Heart left ventricle (tissue), 16 donors: Measurements from ENCODE around the gene MARCHF3. TPM values are rescaled to one million over a fixed set of nuclear protein-coding genes. Genes with fewer than 3 reads are reported as not detected.
A peak's percentile ranks its signal among the peaks of the same experiment; 100 is the strongest.
"Not testable (repeated sequence)": the region's sequence is repeated elsewhere in the genome, so short reads cannot be mapped to it uniquely, and the experiment has no call there.

Experiments used
- ATAC-seq, 4 donors: fragments of 200-7000 bp; cut with Tn5 transposase; one replicate each; pipeline ENCODE4 v1.9.1; 2020 to 2022; ENCODE audit warnings: moderate library complexity in 4 of 4, mild to moderate bottlenecking in 3 of 4, moderate number of reproducible peaks in 1 of 4
- DNase-seq, 5 donors: peaks; one replicate each; pipeline ENCODE4 v3.0.0-alpha.2; 2020
- H3K27ac ChIP-seq, 12 donors: fragments of 200-600 bp; sonication (generic) in 4 of 12; one replicate each; pipeline versions ENCODE4 v1.5.0 to v1.8.0; 2016 to 2022; ENCODE audit warnings: mild to moderate bottlenecking in 2 of 12
- H3K27me3 ChIP-seq, 9 donors: fragments of 200-600 bp; sonication (generic) in 2 of 9; one replicate each; pipeline versions ENCODE4 v1.5.1 to v1.8.0; 2016 to 2022; ENCODE audit warnings: mild to moderate bottlenecking in 3 of 9
- H3K36me3 ChIP-seq, 9 donors: fragments of 200-600 bp; sonication (generic) in 2 of 9; one replicate each; pipeline versions ENCODE4 v1.5.0 to v1.8.0; 2018 to 2022; ENCODE audit warnings: mild to moderate bottlenecking in 2 of 9
- H3K4me1 ChIP-seq, 12 donors: fragments of 200-600 bp; sonication (generic) in 4 of 12; one replicate each; pipeline versions ENCODE4 v1.5.0 to v1.8.0; 2016 to 2022; ENCODE audit warnings: mild to moderate bottlenecking in 3 of 12
- H3K4me3 ChIP-seq, 12 donors: fragments of 200-600 bp; sonication (generic) in 4 of 12; one replicate each; pipeline versions ENCODE4 v1.5.0 to v1.8.0; 2017 to 2022; ENCODE audit warnings: mild to moderate bottlenecking in 9 of 12, moderate library complexity in 4 of 12
- H3K9me3 ChIP-seq, 12 donors: fragments of 200-600 bp; sonication (generic) in 4 of 12; one replicate each; pipeline versions ENCODE4 v1.5.0 to v1.8.0; 2016 to 2022; ENCODE audit warnings: mild to moderate bottlenecking in 1 of 12
- CTCF ChIP-seq, 12 donors: fragments of 200-600 bp; sonication (generic) in 4 of 12; IDR thresholded peaks; one replicate each; pipeline versions ENCODE4 v1.5.0 to v1.8.0; 2018 to 2022; ENCODE audit warnings: antibody characterized with exemption in 12 of 12, mild to moderate bottlenecking in 5 of 12
- POLR2A ChIP-seq, 2 donors: fragments of 450-650 bp; IDR thresholded peaks; one replicate each; pipeline ENCODE4 v1.6.1; 2017; ENCODE audit warnings: antibody characterized with exemption in 2 of 2, mild to moderate bottlenecking in 2 of 2, moderate library complexity in 2 of 2
- WGBS, 4 donors: extraction: QIAGEN DNeasy Blood & Tissue Kit in 2 of 4; methylation state at CpG; one replicate each; pipeline versions ENCODE4 v1.1.5 to v1.1.7; 2013 to 2018; 5-methylcytosine and 5-hydroxymethylcytosine counted together
- intact Hi-C, 10 donors: fragments of 100-400 bp; cut with DNase I; formaldehyde crosslinking; loops; one replicate each; pipeline versions ENCODE4 v1.11.1 to v1.14.2; 2022
- polyA plus RNA-seq, 2 donors: library from polyadenylated mRNA; stranded (reverse); fragments of 200-250 nt; gene quantifications; one replicate each; pipeline ENCODE4 v1.2.3, GENCODE V29; 2013
- total RNA-seq, 9 donors: library from RNA; depleted of rRNA in 2 of 9; stranded (reverse); fragments of >200 nt in 2 of 9; fragmentation: NEBNext Ultra II Directional in 3 of 9; extraction: Animal tissue kit (Norgen Biotek cat#: 25700) in 3 of 9; gene quantifications; one replicate each; pipeline versions ENCODE4 v1.1.0 to v1.2.4, GENCODE V29; 2016 to 2023
- donor health status: ischemic (EF 13 %, LVEDD 7.1; RV severe dilation, severe dysfunction).
- donor health status: healthy with polysubstance abuse.
- donor health status: DM: no; HTN: yes; CAD: no.
- donor health status: DM: no; HTN: no; CAD: no.
- donor health status: ischemic (EF 25% LVEDD 6.9; RV normal size, moderate dysfunction).
- donor health status: ischemic (EF 25% LVEDD 5.7; RV mildly dilated, moderate dysfunction).
- donor health status: healthy.
- donor health status: DM: yes; HTN: yes; CAD: no.
- donor health status: ischemic (EF 35%, LVEDD 5.7; RV mildly dilated, moderate dysfunction).
- donor health status: nonischemic (EF 11% LVEDD 7.7; RV severe dilation, severe dysfunction).
- donor health status: DM: yes; HTN: yes; CAD: no.
- donor health status: PGD.
- donor health status: ischemic (EF 29% LVEDD 5.4; RV normal size, mild dysfunction).
- donor health status: nonischemic (EF 23%, LVEDD 6.1; RV moderate dilation, normal function).

The MARCHF3 gene
- total and polyA plus RNA-seq, 11 donors, result 9.9 to 113 (median 38.0) TPM

GRCh38 chr5:126914801-126915436 is 115.4 kb downstream of the MARCHF3 start:
- intact Hi-C loops, result loop anchor here in 2 of 10 donors (5.0 kb wide), 1 partner anchor 117 kb away; the partner anchor contains the start of gene MARCHF3 (in 2 of the 2)
- 47 to 82% (median 61%) methylated on average over 7 to 9 of the region's 9 CpGs for WGBS, 4 donors
- ATAC-seq, result peak in 3 of 4 donors; percentile 37 to 63 (median 54)

GRCh38 chr5:126912616-126913200 is 117.7 kb downstream of the MARCHF3 start:
- 91 to 95% (median 92%) methylated on average over 6 of the region's 6 CpGs for WGBS, 4 donors
- no peaks in the 10 kb centered on the region for H3K9me3 ChIP-seq
- TF ChIP-seq POLR2A (IDR thresholded peaks at IDR 0.05), result no peak
- TF ChIP-seq CTCF (IDR thresholded peaks at IDR 0.05), result no peak
- peaks cover 0 to 27% (median 0%) of the 10 kb centered on the region in 9 donors for H3K36me3 ChIP-seq
- no peak overlapping the region for H3K27ac ChIP-seq
- H3K4me1 ChIP-seq, result peaks cover 0 to 9% (median under 1%) of the 10 kb centered on the region in 12 donors
- DNase-seq (no peak), ATAC-seq (no peak)
- intact Hi-C loops, result no loop called here
- H3K27me3 ChIP-seq, result no peaks in the 10 kb centered on the region
- no peak overlapping the region for H3K4me3 ChIP-seq

More at GRCh38 chr5:126914801-126915436, 115.4 kb downstream of the MARCHF3 start:
- Histone ChIP-seq H3K27me3 (no peaks in the 10 kb centered on the region), H3K36me3 (peaks cover 0 to 27% (median 0%) of the 10 kb centered on the region in 9 donors), H3K9me3 (no peaks in the 10 kb centered on the region), H3K4me3 (no peak overlapping the region), H3K27ac (no peak overlapping the region), H3K4me1 (peaks cover 4 to 29% (median 17%) of the 10 kb centered on the region in 12 donors)
- peak in 1 of 5 donors; percentile 56 for DNase-seq
- no peak for TF ChIP-seq POLR2A (IDR thresholded peaks at IDR 0.05)

- no peak for ATAC-seq
Measured at GRCh38 chr5:126911986-126912385, 118.4 kb downstream of the MARCHF3 start.

GRCh38 chr5:126909856-126910255 is 120.5 kb downstream of the MARCHF3 start:
- Histone ChIP-seq H3K36me3 (peaks cover 0 to 15% (median 0%) of the 10 kb centered on the region in 9 donors), H3K27ac (no peak overlapping the region), H3K4me1 (peaks cover 0 to 3% (median 0%) of the 10 kb centered on the region in 12 donors), H3K4me3 (no peak overlapping the region), H3K9me3 (no peaks in the 10 kb centered on the region), H3K27me3 (no peaks in the 10 kb centered on the region)
- WGBS, 4 donors, result 84 to 93% (median 88%) methylated on average over 2 of the region's 2 CpGs
- ATAC-seq (no peak), DNase-seq (no peak)
- TF ChIP-seq POLR2A (IDR thresholded peaks at IDR 0.05), result no peak
- intact Hi-C loops, result no loop called here

More at GRCh38 chr5:126911986-126912385, 118.4 kb downstream of the MARCHF3 start:
- TF ChIP-seq CTCF (IDR thresholded peaks at IDR 0.05), result no peak
- Histone ChIP-seq H3K27ac (no peak overlapping the region), H3K27me3 (no peaks in the 10 kb centered on the region), H3K9me3 (no peaks in the 10 kb centered on the region), H3K4me1 (peaks cover 0 to 7% (median 0%) of the 10 kb centered on the region in 12 donors), H3K36me3 (peaks cover 0 to 25% (median 0%) of the 10 kb centered on the region in 9 donors), H3K4me3 (no peak overlapping the region)
- intact Hi-C loops, result no loop called here
- no peak for DNase-seq
- WGBS, 4 donors, result 48 to 59% (median 56%) methylated on average over 3 of the region's 3 CpGs

- H3K4me3 ChIP-seq, intact Hi-C loops, DNase-seq, H3K4me1 ChIP-seq, H3K27me3 ChIP-seq, H3K27ac ChIP-seq, ATAC-seq, H3K9me3 ChIP-seq: not testable (repeated sequence)
- peaks cover 0 to 11% (median 0%) of the 10 kb centered on the region in 9 donors for H3K36me3 ChIP-seq
- 100% methylated on average over 1 of the region's 1 CpG; no CpG with 5 or more reads in 2 of the 4 donors for WGBS, 4 donors
Measured at GRCh38 chr5:126904407-126904806, 126.0 kb downstream of the MARCHF3 start.
